Measurements from ENCODE around the gene ANG.

Gene ANG

GRCh38 chr14:20682435-20683124 lies 6.0 kb upstream of the ANG start:
- Histone ChIP-seq H3K27ac (peak overlapping the region; percentile 86 to 98 (median 94)), H3K4me1 (peaks cover 33 to 44% (median 39%) of the 10 kb centered on the region in 10 experiments), H3K9ac (peak overlapping the region; percentile 87 to 96 (median 93)), H3K9me3 (replicated peaks in 1 of 11) (no peaks in the 10 kb centered on the region), H4K20me1 (no peaks in the 10 kb centered on the region), H3K27me3 (no peaks in the 10 kb centered on the region), H3K4me2 (peak overlapping the region; percentile 87 to 99 (median 95)), H3K36me3 (no peaks in the 10 kb centered on the region), H3K4me3 (peak overlapping the region; percentile 69 to 84 (median 77))
- no peak for TF ChIP-seq Cebpa-rat (IDR thresholded peaks at IDR 0.05)

DNA sequence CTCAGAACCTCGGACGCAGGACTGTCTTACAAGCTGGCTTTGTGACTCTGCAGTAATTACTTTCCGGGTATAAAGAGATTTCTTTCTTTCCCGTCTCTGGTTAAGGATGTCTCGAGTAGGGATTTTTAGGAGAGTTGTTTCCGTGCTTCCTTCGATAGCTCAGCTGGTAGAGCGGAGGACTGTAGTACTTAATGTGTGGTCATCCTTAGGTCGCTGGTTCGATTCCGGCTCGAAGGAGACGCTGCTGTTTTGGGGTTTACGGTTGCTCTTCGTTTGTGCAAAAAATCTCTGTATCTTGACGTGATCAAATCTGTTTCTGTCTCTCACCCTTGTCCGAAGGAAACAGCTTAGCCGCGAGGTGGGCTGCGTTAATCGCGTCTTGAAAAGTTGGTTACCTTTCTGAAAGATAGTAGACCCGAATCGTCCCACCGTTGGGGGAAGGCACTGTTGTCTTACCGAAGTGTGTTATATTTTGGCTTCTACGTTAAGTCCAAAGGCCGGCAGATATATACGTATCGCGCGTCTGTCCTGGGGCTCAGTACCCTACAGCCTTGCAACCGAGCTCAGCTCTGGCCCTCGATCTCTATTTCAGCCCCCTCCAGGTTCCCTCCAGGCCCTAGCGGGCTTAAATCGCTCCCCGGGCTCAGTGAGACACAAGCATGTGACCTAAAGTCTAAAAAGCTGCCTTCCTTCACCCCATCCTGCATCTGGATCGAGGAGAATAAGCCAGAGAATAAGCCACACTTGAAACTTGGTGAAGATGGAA lies 5.3 kb upstream of the ANG start:
- TF ChIP-seq Cebpa-rat (IDR thresholded peaks at IDR 0.05): no peak

GRCh38 chr14:20683891-20684661 lies 4.5 kb upstream of the ANG start, which contains the start of gene RNASE4:
TSS of gene RNASE4 (plus strand) at chr14:20684560. CDS start at chr14:20699372, 14,812 bp downstream.
- Histone ChIP-seq H3K27ac (peak within 1 kb of the TSS; percentile 86 to 98 (median 94)), H3K4me1 (peaks cover 33 to 44% (median 39%) of the 10 kb centered on the region in 10 experiments), H3K9me3 (replicated peaks in 1 of 11) (no peaks in the 10 kb centered on the region), H3K36me3 (no peaks in the 10 kb centered on the region), H3K27me3 (no peaks in the 10 kb centered on the region), H3K4me2 (peak within 1 kb of the TSS; percentile 87 to 99 (median 95)), H4K20me1 (no peaks in the 10 kb centered on the region), H3K9ac (peak within 1 kb of the TSS; percentile 87 to 96 (median 93)), H3K4me3 (peak within 1 kb of the TSS; percentile 69 to 84 (median 77))
- TF ChIP-seq Cebpa-rat (IDR thresholded peaks at IDR 0.05): no peak

More for the DNA sequence above, 5.3 kb upstream of the ANG start:
- H4K20me1 ChIP-seq: no peaks in the 10 kb centered on the region
- peak overlapping the region; percentile 69 to 84 (median 77) for H3K4me3 ChIP-seq
- H3K4me1 ChIP-seq: peaks cover 33 to 44% (median 39%) of the 10 kb centered on the region in 10 experiments
- no peaks in the 10 kb centered on the region for H3K9me3 ChIP-seq (replicated peaks in 1 of 11)
- peak overlapping the region; percentile 87 to 99 (median 95) for H3K4me2 ChIP-seq
- H3K9ac ChIP-seq: peak overlapping the region; percentile 87 to 96 (median 93)
- no peaks in the 10 kb centered on the region for H3K36me3 ChIP-seq
- peak overlapping the region; percentile 86 to 98 (median 94) for H3K27ac ChIP-seq
- H3K27me3 ChIP-seq: no peaks in the 10 kb centered on the region

- H3K9me3 ChIP-seq (replicated peaks in 1 of 11): no peaks in the 10 kb centered on the region
- peak overlapping the region; percentile 69 to 84 (median 77) for H3K4me3 ChIP-seq
- peak overlapping the region; percentile 87 to 99 (median 95) for H3K4me2 ChIP-seq
- TF ChIP-seq Cebpa-rat (IDR thresholded peaks at IDR 0.05): peak in 5 of 11 experiments; percentile 20 to 66 (median 34); a peak in 2 of 22 replicates
- H3K4me1 ChIP-seq: peaks cover 28 to 39% (median 33%) of the 10 kb centered on the region in 10 experiments
- H3K9ac ChIP-seq: peak overlapping the region; percentile 87 to 96 (median 93)
- no peaks in the 10 kb centered on the region for H4K20me1 ChIP-seq
- H3K27me3 ChIP-seq: no peaks in the 10 kb centered on the region
- H3K27ac ChIP-seq: peak overlapping the region in 10 of 11 experiments; percentile 86 to 98 (median 94); a peak in 21 of 22 replicates
- no peaks in the 10 kb centered on the region for H3K36me3 ChIP-seq
Observed at GRCh38 chr14:20684662-20685456, 3.7 kb upstream of the ANG start.

- H4K20me1 ChIP-seq: no peaks in the 10 kb centered on the region
- H3K9me3 ChIP-seq (replicated peaks in 1 of 11): no peaks in the 10 kb centered on the region
- no peak overlapping the region for H3K4me3 ChIP-seq
- H3K27ac ChIP-seq: no peak overlapping the region
- no peak overlapping the region for H3K9ac ChIP-seq
- H3K27me3 ChIP-seq: no peaks in the 10 kb centered on the region
- peak overlapping the region in 3 of 11 experiments; percentile 91 to 97 (median 95); a peak in 4 of 22 replicates for H3K4me2 ChIP-seq
- peaks cover 16 to 24% (median 20%) of the 10 kb centered on the region in 10 experiments for H3K4me1 ChIP-seq
- no peaks in the 10 kb centered on the region for H3K36me3 ChIP-seq
- no peak for TF ChIP-seq Cebpa-rat (IDR thresholded peaks at IDR 0.05)
Observed at GRCh38 chr14:20686386-20687143, 2.0 kb upstream of the ANG start.

DNA sequence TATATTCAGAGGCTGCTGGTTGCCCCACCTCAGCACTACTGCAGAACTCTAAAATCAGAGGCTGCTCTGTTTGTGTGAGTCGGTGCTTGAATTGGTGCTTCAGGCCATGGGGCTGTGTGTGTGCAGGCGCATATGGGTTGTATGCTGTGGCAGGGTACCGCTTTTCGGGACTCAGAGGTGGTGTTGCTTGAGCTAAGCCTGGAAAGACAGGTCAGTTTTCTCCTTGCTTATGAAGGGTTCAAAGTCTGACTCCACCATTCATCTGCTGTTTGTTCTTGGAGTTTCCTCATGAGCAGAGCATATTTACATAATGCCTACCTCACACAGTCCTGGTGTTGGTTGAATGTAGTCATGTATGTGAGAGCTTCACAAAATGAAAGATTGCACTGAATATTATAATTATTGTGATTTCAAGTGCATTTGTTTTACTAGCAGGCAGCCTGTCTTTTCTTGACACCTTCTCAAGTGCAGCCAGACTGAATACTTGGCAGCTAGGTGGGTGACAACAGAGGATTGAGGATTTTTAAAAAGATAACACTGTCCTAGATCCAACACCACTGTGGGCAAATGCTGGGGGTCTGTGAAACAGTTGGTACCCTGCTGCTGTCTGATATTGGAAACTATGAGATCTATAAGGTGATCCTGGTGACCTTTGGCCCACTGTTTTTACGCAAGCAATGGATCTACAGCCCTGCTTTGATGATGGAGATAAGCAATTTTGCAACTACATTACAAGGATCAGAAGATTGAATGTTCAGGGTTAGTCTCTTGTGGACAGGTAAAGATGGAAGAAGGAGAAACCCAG lies 1.0 kb upstream of the ANG start:
- Histone ChIP-seq H3K4me1 (peaks cover 11 to 19% (median 13%) of the 10 kb centered on the region in 10 experiments), H3K4me2 (no peak overlapping the region), H3K27me3 (no peaks in the 10 kb centered on the region), H3K36me3 (no peaks in the 10 kb centered on the region), H3K9ac (no peak overlapping the region), H3K27ac (no peak overlapping the region), H3K4me3 (no peak overlapping the region), H3K9me3 (replicated peaks in 1 of 11) (no peaks in the 10 kb centered on the region), H4K20me1 (no peaks in the 10 kb centered on the region)
- TF ChIP-seq Cebpa-rat (IDR thresholded peaks at IDR 0.05): no peak
